GM19351 (cell line): Measurements from ENCODE around the gene PLPP4.

Experiments
- ATAC-seq: cut with Tn5 transposase; IDR thresholded peaks from one replicate; pipeline ENCODE4 v1.9.1; 2021; ENCODE audit warnings: mild to moderate bottlenecking, moderate library complexity; ENCODE audit not compliant: unreplicated experiment

PLPP4 gene

GRCh38 chr10:120483651-120484301, 26.7 kb downstream of the PLPP4 start:
- no peak for ATAC-seq

DNA sequence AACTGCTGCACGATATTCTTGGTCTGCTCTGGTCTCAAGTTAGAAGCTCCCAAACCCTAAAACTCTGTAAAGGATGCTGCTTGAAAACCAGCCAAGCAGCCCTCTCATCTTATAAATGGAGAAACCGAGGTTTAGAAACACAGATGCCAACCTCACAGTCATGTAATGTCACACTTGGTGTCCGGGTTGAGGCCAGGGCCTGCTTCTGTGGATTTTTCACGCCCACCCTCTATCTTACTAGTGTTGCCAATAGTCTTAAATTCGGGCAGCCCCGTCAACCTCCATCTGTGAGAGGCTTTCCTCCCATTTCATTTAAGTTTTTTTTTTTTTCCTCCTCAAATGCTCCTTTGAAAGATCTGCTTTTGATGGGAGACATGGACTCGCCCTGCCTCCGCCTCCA, 28.9 kb downstream of the PLPP4 start:
- no peak for ATAC-seq

DNA sequence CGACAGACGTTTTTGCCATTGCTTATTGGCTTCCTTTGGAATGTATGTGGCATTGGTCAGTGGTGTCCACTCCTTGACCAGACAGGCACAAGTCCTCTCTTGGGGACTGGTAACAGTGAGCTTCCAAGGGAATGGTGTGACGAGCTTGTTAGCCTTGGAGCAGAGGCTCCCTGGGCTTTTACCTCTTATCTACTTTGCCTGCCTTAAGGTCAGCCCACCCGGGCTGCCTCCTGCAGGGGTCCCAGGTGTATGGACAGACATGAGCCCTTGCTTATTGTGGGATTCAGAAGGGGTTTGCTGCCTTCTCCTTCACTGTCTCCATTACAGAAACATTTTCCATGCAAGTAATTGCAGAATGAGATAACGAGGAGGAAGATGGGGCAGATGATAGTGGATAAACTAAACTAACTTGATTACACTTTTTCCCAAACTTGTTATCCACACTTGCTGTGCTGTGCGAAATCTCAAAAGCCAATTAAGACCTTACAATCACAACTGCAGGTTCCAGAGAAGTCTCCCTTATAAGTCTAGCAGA, 29.7 kb downstream of the PLPP4 start:
- no peak for ATAC-seq

DNA sequence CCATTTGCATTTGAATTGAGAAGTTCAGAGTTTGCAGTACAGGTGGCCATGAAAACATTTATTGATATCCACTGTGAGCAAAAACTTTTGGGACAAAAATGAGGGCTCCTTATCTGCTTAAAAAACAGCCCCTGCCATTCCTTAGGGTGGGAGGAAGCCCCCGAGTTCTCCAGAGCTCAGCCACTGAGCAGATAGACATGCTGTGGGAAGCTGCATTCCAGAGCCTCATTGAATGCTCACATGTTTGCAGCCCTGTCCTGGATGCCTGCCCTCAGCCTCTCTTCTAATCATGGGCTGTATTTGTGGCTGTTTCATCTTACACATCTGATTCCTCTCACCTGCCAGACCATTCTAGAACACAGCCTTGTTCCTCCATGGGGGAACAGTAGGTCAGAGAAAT, 33.3 kb downstream of the PLPP4 start:
- ATAC-seq: no peak

DNA sequence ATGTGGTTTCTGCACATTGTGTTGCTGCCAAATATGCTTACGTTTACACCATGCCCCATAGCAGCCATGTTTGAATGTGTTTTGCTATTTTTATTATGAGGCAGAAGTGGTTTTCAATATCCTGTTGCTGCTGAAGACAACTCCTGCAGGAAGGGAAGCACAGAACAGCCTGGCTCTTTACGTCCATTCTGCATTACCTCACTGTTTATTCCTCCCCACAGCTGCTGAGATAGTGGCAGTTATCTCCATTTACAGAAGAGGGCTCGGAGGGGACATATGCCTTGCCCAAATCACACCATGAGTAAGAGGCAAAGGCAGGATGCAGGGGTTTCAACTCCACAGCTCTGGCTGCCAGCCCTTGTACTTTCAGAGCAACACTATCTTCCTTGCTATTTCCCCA, 35.3 kb downstream of the PLPP4 start:
- ATAC-seq: no peak

DNA sequence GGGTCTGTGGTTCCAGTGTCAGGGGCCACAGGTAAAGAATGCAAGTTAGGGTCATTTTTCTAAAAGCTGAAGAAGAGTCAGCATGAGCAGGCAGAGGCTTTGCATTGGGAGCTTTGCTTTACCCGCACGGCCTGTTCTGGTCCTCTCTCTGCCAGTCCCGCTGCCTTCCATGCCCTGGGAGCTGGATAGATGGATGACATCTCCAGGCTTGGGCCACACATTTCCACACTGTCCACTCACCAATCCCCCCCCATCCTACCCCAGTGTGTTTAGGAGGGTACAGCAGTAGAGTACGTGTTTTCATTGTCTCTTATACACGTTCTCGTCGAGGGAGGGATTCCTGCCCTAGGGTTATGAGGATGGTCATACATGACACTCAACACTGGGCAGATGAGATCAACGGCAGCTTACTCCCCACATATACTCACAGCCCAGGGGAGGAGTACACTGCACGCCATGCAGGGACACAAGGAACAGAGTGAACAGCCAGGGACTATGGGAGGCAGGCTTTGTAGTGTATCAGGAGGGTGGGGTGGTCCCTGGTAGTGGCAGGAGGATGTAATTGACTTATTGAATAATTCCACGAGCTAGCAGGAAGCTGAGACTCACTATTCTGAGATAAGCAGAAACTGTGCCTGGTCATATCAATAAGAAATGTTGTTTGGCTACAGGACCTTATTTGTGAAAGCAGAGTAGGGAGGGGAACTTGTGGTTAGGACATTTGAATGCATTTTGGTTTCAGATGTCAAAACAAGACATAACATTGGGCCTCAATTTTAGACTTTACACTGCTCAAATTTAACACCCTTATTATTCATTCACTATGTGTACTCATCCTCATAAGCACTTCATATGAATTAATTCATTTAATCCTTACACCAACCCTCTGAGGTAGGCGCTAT, 36.6 kb downstream of the PLPP4 start:
- peak; percentile 86 for ATAC-seq

- no peak for ATAC-seq
These were observed 37.3 kb downstream of the PLPP4 start for GRCh38 chr10:120494313-120494710.

GRCh38 chr10:120495226-120496009, 38.4 kb downstream of the PLPP4 start:
- ATAC-seq: no peak

- ATAC-seq: no peak
These were observed 42.9 kb downstream of the PLPP4 start for GRCh38 chr10:120499883-120500282.

GRCh38 chr10:120503689-120504088, 46.7 kb downstream of the PLPP4 start:
- ATAC-seq: peak; percentile 7

DNA sequence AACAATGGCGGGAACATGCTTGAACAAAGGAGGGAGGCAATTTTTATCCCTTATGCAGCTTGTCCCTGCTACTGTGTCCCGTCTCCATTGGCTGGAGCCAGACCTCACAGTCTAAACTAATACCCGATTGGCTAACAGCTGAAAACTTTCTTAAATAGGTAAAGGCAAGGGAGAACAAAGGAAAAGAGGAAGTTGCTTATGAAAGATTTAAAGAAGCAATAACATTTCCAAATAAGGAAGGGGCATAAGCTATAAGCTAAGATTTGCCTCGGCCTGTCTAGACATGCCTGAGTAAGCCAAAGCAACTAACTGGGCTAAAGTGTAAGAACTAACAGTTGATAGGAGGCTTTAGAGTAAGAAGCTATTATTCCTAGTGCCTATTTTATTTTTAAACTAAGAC, 47.2 kb downstream of the PLPP4 start:
- ATAC-seq: peak; percentile 59

GRCh38 chr10:120505056-120505455, 48.0 kb downstream of the PLPP4 start:
- no peak for ATAC-seq

GRCh38 chr10:120505866-120506265, 48.8 kb downstream of the PLPP4 start:
- ATAC-seq: no peak

DNA sequence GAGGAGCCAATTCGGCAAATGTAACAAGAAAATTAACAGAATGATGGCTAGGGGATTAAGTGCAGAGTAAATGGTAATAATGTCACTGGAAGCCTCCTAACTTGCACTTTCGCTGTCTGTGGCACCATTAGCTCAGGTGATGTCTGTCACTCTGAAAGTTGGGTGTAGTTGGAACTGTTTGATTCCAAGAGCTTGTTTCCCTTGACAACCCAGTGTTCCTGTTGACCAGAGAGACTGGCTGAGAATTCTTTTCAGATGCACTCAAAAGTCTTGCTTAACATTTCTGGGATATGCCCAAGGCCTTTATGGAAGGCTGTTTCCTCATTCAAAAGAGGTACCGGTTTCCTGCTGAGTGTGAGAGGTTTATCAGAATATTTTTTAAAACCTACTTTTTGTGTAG, 49.6 kb downstream of the PLPP4 start:
- no peak for ATAC-seq

GRCh38 chr10:120507175-120507574, 50.1 kb downstream of the PLPP4 start:
- ATAC-seq: no peak

GRCh38 chr10:120507651-120508050, 50.6 kb downstream of the PLPP4 start:
- ATAC-seq: no peak

GRCh38 chr10:120508393-120508792, 51.4 kb downstream of the PLPP4 start:
- ATAC-seq: no peak

- ATAC-seq: no peak
These were observed 51.9 kb downstream of the PLPP4 start for GRCh38 chr10:120508966-120509365.

DNA sequence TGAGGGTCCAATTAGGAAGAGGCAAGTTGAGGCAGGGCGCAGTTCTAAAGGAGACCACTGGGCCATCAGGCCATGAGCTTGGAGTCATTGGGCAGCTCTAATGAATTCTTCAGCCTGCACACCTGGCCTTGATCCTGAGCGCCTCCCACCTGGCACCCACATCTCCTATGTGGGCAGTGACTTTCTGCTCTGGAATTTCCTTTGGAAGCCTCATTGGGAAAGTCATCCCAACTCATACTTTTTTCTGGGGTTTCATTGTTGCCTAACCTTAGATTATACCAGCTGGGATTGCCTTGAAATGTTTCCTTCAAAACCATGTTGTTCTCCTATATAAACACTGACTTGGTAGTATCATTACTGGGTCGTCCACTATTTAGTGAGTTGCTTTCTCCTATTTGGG, 54.1 kb downstream of the PLPP4 start:
- no peak for ATAC-seq

DNA sequence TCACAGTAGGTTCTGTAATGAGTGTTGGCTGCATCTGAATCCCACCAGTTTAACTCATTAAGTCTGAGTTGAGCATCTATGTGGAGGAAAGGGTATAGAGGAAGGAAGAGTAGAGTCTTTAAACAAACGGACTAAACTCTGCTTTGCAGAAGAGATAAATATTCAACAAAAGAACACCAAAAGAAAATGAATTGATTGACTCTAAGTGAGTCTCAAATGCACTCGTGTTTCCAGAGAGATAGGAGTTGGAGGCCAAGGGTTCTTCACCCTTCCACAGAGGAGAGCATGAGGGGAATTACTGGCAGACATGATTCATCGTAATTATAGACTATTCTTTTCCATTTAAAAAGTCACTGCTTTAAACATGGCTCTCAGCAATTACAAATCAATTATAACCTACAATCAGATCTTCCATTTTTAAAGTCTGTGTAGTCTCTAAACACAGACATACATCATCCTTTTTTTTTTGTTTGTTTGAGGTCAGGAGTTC, 56.3 kb downstream of the PLPP4 start:
- ATAC-seq: no peak

DNA sequence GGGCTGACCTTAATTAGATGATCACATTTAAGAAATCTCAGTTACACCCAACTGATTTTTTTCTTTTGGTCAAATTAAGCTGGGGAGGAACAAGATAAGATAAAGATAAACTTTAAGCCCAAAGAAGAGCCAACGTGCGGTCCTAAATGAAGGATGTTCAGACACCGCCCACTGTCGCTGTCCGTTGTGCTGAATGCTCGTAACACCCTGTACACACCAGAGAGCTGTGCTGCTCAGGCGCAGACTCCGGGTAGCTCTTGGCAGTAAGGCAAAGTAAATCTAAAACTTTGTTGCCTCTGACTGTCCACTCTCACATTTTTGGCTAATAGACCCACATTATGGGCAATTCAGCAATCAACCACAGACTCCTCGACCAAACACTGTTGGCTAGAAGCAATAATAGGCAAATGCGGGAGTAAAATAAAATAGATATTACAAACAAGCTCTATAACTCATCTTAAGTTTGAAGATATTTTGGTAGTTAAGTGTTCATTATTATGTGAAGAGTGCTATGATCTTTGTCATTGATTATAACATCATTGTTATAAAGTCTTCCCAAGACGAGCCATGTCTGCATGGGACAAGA, 57.1 kb downstream of the PLPP4 start:
- ATAC-seq: no peak
